GM04503 (cell line): ENCODE results near the gene OR2L3.
"Not testable (repeated sequence)": the region's sequence is repeated elsewhere in the genome, so short reads cannot be mapped to it uniquely, and the experiment has no call there.

Experiments
- DNase-seq: peaks from one replicate; pipeline ENCODE4 v3.0.0-alpha.2; 2012; ENCODE audit warnings: low read depth

The OR2L3 gene, protein sequence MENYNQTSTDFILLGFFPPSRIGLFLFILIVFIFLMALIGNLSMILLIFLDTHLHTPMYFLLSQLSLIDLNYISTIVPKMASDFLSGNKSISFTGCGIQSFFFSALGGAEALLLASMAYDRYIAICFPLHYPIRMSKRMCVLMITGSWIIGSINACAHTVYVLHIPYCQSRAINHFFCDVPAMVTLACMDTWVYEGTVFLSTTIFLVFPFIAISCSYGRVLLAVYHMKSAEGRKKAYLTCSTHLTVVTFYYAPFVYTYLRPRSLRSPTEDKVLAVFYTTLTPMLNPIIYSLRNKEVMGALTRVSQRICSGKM

DNA sequence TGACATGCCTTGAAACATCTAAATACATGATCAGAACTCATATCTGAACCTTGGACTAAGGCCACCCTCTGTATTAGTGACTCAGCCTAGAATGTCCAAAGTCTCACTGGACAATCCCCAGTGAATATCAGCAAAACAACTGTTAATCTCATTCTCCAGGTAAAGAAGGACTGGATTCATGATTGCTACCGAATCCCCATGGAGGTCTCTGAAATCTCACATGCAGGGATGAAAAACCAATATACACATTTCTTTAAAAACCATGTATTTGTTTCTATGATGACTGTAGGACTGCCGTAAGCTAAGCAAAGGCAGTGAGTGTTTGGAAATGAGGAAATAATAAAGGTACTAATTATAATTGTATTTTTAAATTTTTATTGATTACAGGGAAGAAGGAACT, at the start of gene OR2L3:
OR2L3 (plus strand) TSS at position 301 of the 400 bp plus-strand sequence. CDS start 13,846 bp downstream, outside the sequence.
- no peak for DNase-seq

DNA sequence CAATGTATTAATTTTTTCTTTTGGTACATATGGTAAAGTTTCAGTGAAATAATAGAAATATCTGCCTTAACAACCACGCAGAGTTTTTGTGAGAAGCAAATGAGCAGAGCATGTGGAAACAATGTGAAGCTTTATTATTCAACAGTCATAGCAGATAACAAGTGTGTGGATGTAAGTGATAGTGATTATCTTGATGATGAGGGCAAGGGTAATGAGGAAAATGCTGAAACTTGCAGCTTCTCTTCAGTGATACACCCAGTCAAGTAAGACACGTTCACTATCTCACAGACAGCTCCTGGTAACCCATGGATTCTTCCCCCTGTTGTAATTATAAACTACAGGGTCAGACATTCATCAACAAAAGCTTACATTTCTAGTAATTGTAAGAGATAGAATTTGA, 47.8 kb upstream of the OR2L3 start:
- DNase-seq: no peak

DNA sequence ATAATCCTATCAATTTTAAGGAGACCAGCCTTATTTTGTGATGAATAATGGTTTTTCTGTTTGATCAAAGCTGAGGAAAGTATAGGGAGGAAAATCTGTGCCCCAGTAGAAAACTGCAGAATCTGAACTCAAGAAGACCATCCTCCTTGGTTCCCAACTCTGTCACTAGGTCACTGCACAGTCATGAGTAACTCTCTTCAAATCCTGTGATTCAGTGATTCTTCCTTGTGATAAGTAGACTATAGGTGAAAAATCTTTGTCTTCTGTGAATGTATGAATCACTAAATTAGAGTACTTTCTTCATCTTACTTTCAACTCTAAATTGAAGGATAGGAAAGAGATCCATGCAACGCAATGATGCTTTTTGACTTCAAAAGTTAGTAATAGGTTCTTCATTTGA, 46.5 kb upstream of the OR2L3 start:
- no peak for DNase-seq

DNA sequence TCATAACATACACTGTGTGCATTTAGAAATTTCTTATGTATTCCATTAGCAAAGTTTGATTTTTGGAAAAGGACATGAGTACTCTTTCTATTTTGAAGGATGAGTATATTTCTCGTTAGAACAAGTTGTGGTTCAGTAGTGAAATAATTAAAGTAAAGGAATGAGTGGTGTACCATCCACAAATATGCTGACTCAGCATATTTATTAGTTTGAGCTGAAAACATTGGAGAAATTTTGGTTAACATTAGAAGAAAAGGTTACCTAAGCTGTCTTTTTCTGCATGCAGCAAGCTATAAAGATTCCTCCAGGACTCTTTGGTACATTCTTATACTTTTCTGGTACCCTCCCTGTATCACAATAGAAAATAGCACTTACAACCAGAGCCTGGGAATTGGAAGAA, 38.9 kb upstream of the OR2L3 start:
- no peak for DNase-seq

DNA sequence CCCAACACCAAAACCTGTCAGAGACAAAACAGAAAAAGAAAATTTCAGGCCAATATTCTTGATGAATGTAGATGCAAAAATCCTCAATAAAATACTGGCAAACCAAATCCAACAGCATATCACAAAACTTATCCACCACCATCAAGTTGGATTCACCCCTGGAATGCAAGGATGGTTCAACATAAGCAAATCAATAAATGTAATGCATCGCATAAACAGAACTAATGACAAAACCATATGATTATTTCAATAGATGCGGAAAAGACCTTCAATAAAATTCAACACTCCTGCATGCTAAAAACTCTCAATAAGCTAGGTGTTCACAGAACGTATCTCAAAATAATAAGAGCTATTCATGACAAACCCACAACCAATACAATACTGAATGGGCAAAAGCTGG, 37.0 kb upstream of the OR2L3 start:
- DNase-seq: no peak

DNA sequence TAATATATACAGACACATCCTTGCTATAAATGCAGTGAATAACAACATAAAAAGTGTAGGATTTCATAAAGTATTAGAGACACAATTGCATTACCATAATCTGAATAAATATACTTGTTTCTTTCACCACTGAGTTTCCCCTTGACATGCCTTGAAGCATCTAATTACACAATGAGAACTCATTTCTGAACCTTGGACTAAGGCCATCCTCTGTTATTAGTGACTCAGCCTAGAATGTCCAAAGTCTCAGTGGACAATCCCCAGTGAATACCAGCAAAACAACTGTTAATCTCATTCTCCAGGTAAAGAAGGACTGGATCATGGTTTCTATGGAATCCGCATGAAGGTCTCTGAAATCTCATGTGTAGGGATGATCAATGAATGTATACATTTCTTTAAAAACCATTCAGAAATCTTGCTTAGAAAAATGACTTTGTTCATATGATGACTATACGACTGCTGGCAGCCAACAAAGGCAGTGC, 33.4 kb upstream of the OR2L3 start, which contains the start of gene OR2L5:
OR2L5 (plus strand) TSS at position 432 of the 482 bp plus-strand sequence. CDS start 8,288 bp downstream, outside the sequence.
- no peak for DNase-seq

DNA sequence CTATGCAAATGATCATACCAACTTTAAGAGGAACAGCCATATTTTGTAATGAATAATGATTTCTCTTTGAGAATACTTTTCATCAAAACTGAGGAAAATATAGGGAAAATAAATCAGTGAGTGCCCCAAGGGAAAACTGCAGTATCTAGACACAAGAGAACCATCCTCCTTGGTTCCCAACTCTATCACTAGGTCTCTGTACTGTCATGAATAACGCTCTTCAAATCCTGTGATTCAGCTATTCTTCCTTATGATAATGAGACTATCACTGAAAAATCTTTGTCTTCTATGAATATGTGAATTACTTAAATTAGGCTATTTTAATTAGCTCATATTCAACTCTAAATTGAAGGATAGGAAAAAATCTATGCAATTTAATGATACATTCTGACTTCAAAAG, 30.8 kb upstream of the OR2L3 start:
- DNase-seq: no peak

DNA sequence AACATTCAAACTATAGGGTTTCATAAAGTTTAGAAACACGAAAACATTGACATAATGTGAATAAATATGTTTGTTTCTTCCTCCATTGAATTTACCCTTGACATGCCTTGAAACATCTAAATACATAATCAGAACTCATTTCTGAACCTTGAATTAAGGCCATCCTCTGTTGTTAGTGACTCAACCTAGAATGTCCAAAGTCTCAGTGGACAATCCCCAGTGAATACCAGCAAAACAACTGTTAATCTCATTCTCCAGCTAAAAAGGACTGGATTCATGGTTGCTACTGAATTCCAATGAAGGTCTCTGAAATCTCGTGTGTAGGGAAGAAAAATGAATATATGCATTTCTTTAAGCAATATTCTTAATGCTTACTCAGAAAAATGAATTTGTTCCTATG, 16.9 kb upstream of the OR2L3 start, which contains the start of gene OR2L2:
OR2L2 (plus strand) TSS at position 301 of the 400 bp plus-strand sequence. CDS start 8,198 bp downstream, outside the sequence.
- no peak for DNase-seq

DNA sequence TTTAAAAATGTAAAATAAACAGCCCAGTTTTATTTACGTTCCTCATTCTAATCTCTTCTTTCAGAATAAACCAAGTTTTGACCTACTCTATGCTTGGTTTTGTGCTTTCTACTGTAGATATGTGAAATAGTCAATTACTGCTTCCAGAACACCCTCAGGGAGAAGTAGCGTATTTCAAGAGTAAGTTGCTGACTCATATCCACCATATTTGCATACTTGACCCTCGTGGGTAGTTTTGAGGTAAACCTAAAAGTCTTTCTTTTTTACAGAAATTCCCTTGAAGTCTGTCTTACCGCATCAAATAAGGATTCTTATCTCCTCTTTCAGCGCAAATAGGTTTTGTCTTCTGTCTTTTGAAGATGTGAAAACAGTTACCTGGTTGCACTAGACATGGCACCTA, 1.4 kb upstream of the OR2L3 start:
- DNase-seq: no peak

DNA sequence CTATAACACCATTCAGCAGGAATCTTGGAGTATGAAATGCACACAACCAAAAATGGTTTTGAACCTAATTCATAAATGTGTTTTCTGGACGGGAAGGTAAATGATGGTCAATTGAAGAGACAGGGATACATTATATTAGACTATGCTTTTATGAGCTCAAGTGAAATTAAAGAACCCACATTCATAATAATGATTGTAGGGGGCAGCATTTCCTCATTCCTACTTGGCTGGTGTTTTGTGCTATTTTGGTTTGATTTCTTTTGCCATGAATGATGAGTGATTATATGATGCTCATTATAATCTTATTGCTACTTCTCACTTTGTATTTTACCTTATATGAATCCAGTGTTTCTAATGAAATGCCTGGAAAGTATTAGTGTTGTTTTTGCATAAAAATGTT, 372 bp downstream of the OR2L3 start:
- DNase-seq: no peak

DNA sequence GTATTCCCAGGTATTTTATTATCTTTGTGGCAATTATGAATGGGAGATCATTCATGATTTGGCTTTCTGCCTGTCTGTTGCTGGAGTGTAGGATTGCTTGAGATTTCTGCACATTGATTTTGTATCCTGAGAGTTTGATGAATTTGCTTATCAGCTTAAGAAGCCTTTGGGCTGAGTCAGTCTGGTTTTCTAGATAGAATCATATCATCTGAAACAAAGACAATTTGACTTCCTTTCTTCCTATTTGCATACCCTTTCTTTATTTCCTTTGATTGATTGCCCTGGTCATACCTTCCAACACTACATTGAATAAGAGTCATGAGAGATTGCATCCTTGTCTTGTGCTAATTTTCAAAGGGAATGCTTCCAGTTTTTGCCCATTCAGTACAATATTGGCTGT, 8.0 kb downstream of the OR2L3 start:
- no peak for DNase-seq

DNA sequence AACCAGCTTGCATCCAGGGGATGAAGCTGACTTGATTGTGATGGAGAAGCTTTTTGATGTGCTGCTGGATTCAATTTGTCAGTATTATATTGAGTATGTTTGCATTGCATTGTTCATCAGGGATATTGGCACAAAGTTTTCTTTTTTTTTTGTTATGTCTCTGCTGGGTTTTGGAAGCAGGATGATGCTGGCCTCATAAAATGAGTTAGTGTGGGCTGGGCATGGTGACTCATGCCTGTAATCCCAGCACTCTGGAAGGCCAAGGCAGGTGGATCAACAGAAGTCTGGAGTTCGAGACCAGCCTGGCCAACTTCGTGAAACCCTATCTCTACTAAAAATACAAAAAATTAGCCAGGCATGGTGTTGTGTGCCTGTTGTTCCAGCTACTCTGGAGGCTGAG, 8.6 kb downstream of the OR2L3 start:
- no peak for DNase-seq

DNA sequence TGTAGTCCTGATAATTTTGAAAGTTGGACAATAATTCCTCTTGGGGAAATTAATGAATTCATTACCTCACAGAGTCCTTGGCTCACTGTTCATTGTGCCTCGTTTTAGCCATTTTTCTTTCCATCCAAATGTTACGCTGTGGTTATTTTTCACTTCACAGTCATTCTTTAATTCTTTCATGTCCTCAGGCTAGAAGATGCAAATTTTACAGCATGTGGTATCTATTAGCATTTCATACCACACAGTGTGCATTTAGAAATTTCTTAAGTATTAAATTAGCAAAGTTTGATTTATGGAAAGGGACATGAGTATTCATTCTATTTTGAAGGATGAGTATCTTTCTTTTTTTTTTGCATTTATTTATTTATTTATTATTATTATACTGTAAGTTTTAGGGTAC, 18.4 kb downstream of the OR2L3 start:
- no peak for DNase-seq

DNA sequence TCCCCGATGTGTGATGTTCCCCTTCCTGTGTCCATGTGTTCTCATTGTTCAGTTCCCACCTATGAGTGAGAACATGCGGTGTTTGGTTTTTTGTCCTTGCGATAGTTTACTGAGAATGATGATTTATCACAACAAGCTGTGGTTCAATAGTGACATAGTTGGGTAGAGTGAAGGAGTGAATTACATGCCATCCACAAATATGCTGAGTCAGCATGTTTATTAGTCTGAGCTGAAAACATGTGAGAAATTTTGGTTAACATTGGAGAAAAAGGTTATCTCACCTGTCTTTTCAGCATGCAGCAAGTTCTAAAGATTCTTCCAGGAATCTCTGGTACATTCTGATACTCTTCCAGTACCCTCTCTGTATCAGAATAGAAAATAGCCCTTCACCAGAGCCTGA, 19.0 kb downstream of the OR2L3 start:
- DNase-seq: no peak

DNA sequence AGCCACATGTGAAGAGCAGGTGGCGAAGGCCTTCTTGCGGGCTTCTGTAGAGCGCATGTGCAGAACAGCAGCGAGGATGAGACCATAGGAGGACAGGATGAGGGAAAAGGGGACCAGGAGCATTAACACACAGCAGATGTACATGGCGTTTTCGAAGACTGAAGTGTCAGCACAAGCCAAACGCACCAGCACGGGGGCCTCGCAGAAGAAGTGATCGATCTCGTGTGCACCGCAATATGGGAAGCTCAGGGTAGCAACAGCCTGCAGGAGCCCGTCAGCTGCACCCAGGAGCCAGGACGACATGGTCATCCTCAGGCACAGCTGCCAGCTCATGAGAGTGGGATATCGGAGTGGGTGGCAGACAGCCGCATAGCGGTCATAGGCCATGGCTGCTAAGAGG, 37.2 kb downstream of the OR2L3 start:
- not testable (repeated sequence) for DNase-seq

DNA sequence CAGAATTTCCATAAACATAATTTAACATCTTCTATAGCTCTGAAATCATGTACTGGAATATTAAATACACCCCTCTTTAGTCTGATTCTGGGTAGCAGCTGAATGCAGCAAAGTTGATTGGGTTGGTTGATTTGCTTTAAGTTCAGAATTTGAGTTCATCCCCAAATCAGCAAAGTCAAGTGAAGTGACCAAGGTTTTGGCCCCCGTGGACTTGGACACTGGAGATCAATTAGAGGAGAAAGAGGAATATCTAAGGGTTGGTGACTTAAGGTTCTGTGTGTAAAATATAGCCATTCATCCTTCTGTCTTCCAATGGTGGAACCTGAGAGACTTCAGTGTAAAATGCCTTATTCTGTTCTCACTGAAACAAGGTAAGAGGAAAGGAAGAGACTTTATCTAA, 48.2 kb downstream of the OR2L3 start, which contains the start of gene OR2L13:
OR2L13 (plus strand) TSS at position 301 of the 400 bp plus-strand sequence. CDS start 4,192 bp downstream, outside the sequence.
- DNase-seq: no peak

DNA sequence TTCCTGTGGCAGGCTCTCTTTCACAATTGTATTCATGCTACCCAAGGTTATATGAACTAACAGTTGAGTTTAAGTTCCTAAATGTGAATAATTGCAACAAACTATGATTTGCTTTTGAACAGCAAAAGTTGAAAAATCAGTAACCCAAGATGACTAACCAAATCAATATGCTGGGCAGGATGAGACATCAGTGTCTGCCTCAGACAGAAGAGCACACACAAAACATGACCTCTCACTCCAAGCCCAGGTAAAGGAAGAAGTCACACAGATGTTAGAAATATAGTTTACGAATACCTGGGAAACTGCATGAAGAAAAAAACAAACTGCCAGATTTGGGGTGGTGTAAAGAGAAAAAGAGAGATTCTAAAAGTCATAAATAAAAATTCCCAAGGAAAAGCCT, 51.9 kb downstream of the OR2L3 start:
- no peak for DNase-seq

DNA sequence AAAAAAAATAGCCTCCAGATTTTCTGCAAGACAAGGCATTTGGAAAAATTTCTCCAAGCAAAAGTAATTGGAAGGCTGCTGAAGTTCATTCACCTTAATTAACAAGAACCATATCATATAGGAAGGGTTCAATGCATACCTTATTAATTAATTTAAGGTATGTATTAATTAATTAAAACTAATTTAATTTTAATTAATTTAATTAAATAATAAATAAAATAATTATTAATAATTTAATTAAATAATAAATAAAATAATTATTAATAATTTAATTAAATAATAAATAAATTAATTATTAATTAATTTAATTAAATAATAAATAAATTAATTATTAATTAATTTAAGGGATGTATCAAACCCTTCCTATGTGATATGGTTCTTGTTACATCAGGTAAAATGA, 56.2 kb downstream of the OR2L3 start:
- no peak for DNase-seq

DNA sequence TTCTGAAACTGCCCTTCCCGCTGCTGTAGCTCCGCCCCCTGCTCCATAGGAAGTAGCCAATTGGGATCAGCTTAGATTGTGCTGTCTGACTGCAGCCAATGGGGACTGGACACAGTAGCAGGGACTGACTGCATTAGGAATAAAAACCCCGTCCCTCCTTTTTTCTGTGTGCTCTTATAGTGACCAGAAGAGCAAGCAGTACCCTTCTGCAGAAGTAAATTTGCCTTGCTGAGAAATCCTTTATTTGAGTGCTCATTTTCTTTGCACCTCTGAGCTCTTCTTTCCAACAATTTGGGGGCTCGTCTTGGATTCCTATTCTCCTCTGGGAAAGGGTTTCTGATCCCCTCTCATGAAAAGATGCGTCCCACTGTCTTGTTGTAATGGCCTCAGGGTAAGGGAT, 64.5 kb downstream of the OR2L3 start:
- no peak for DNase-seq
